Fibroblast of lung (primary cell): ENCODE results near the gene ZNF189.

ENCODE experiments used
- CTCF ChIP-seq, 2 donors: IDR thresholded peaks in 1 of 2; conservative IDR thresholded peaks in 1 of 2; 1 replicate in 1 of 2; 2 replicates in 1 of 2; pipeline ENCODE4 v1.5.1; 2011 to 2012; ENCODE audit warnings: low read length in 2 of 2, control low read depth in 1 of 2, inconsistent platforms in 1 of 2, low read depth in 1 of 2, mild to moderate bottlenecking in 1 of 2
- EZH2 ChIP-seq: IDR thresholded peaks from 2 replicates; pipeline ENCODE4 v1.5.1; 2012; ENCODE audit warnings: low read length, control low read depth, mild to moderate bottlenecking; ENCODE audit errors: missing control alignments

GRCh38 chr9:101398930-101399642 lies 435 bp downstream of the ZNF189 start:
- TF ChIP-seq CTCF (conservative IDR thresholded peaks at IDR 0.05 in 1 of 2, IDR thresholded peaks at IDR 0.05 in 1 of 2; ENCODE audit: low read depth in 1 of 2, low read length in 2 of 2) = no peak
- no peak for TF ChIP-seq EZH2
